ENCODE data around the gene LDAF1. TPM values are rescaled to one million over a fixed set of nuclear protein-coding genes. Genes with fewer than 3 reads are reported as not detected.

The LDAF1 gene
- total RNA-seq, 1 experiment from 2014 or later: 18.7 TPM

- H3K27me3 ChIP-seq (ENCODE audit: insufficient read depth, low read length): no peaks in the 10 kb centered on the region
- Mint-ChIP-seq H3K27me3 (ENCODE audit: low read depth) (no peaks in the 10 kb centered on the region), H3K36me3 (ENCODE audit: insufficient read depth in 1 of 3, low read depth in 3 of 3) (peaks cover 56 to 88% (median 86%) of the 10 kb centered on the region in 3 experiments), H3K27ac (no peak overlapping the region), H3K9me3 (peaks cover 2 to 10% of the 10 kb centered on the region in 2 experiments; a peak in 1 of 5 replicates), H3K4me1 (no peaks in the 10 kb centered on the region), H3K4me3 (no peak overlapping the region)
- H3K56ac ChIP-seq (ENCODE audit: insufficient read length, low read depth, low read length): no peak overlapping the region
- no peak overlapping the region for H3K14ac ChIP-seq (ENCODE audit: insufficient read depth, low read length)
- H3K18ac ChIP-seq (ENCODE audit: insufficient read length, low read depth, low read length): no peak overlapping the region
- no peak overlapping the region for H3K4me2 ChIP-seq (ENCODE audit: insufficient read depth, insufficient read length, low read length)
- H3K4me1 ChIP-seq (ENCODE audit: insufficient read depth, low read length): no peaks in the 10 kb centered on the region
- no peak overlapping the region for H4K8ac ChIP-seq (replicated peaks; ENCODE audit: insufficient read length, low read depth, low read length)
- no peak overlapping the region for H3K27ac ChIP-seq (ENCODE audit: insufficient read length, low read depth, low read length)
- H3K23ac ChIP-seq (ENCODE audit: insufficient read length, low read depth, low read length): no peak overlapping the region
- no peak for TF ChIP-seq CTCF (conservative IDR thresholded peaks at IDR 0.05)
- H2AK5ac ChIP-seq (ENCODE audit: insufficient read length, low read length): no peak overlapping the region
- H3K79me2 ChIP-seq (ENCODE audit: insufficient read depth, low read length): no peaks in the 10 kb centered on the region
- no peak for DNase-seq
- no peak overlapping the region for H2BK20ac ChIP-seq (ENCODE audit: low read depth, low read length, poor library complexity, severe bottlenecking)
- no peak overlapping the region for H4K5ac ChIP-seq (ENCODE audit: insufficient read length, low read depth, low read length)
- H3K4ac ChIP-seq (ENCODE audit: low read depth, low read length): no peak overlapping the region
- no peaks in the 10 kb centered on the region for H4K20me1 ChIP-seq (ENCODE audit: control insufficient read depth, insufficient read depth, insufficient read length)
- no peak overlapping the region for H4K91ac ChIP-seq (ENCODE audit: insufficient read length, low read depth, low read length)
- no CpG with 5 or more reads among the region's 1 CpG for WGBS (ENCODE audit: extremely low coverage, insufficient read length, low lambda C conversion rate)
- no peaks in the 10 kb centered on the region for H3K23me2 ChIP-seq (ENCODE audit: insufficient read length, low read depth, low read length, poor library complexity, severe bottlenecking)
- no peaks in the 10 kb centered on the region for H3K9me3 ChIP-seq (ENCODE audit: control insufficient read depth, low read depth, low read length)
- no peak overlapping the region for H3T11ph ChIP-seq (ENCODE audit: low read length)
- H3K9ac ChIP-seq (ENCODE audit: extremely low read depth, insufficient read length, low read length): no peak overlapping the region
- no peak overlapping the region for H2BK120ac ChIP-seq (ENCODE audit: low read depth, low read length, poor library complexity, severe bottlenecking)
- no peak overlapping the region for H2BK12ac ChIP-seq (ENCODE audit: insufficient read length, low read depth, low read length)
- H2BK5ac ChIP-seq (ENCODE audit: insufficient read length, low read length): no peak overlapping the region
- H3K79me1 ChIP-seq (ENCODE audit: insufficient read depth, low read depth, low read length, poor library complexity, severe bottlenecking): peaks cover 2% of the 10 kb centered on the region
- H2AFZ ChIP-seq (ENCODE audit: low read length): no peak overlapping the region
- no peak overlapping the region for H2BK15ac ChIP-seq (ENCODE audit: low read depth, low read length)
Observed at GRCh38 chr16:21175397-21175796, 16.9 kb downstream of the LDAF1 start.
